ENCODE measurements around the gene PCBP3.

Gene PCBP3

DNA sequence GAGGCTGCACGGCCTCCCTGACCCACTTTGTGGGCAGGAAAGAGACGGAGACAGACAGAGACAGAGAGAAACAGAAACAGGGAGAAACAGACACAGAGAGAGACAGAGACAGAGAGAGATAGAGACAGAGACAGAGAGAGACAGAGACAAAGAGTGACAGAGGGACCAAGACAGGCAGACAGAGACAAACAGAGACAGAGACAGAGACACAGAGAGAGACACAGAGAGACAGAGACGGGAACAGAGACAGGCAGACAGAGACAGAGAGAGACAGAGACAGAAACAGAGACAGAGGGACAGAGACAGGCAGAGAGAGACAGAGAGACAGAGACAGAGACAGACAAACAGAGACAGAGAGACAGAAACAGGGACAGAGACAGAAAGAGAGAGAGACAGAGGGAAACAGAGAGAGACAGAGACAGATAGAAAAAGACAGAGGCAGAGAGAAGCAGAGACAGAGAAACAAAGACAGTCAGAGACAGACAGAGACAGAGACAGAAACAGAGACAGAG, 341.1 kb downstream of the PCBP3 start:
- no peak overlapping the region for H3K4me3 ChIP-seq (ENCODE audit: low read depth, low read length)
- TF ChIP-seq POLR2A (IDR thresholded peaks at IDR 0.05; ENCODE audit: extremely low read depth, insufficient read length) (no peak), MYC (IDR thresholded peaks at IDR 0.05; ENCODE audit: low read depth, low read length) (no peak)
- TF ChIP-seq, protein P1, sequence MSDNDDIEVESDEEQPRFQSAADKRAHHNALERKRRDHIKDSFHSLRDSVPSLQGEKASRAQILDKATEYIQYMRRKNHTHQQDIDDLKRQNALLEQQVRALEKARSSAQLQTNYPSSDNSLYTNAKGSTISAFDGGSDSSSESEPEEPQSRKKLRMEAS (IDR thresholded peaks at IDR 0.05; ENCODE audit: low read depth, low read length) = no peak
- TF ChIP-seq, protein P2, sequence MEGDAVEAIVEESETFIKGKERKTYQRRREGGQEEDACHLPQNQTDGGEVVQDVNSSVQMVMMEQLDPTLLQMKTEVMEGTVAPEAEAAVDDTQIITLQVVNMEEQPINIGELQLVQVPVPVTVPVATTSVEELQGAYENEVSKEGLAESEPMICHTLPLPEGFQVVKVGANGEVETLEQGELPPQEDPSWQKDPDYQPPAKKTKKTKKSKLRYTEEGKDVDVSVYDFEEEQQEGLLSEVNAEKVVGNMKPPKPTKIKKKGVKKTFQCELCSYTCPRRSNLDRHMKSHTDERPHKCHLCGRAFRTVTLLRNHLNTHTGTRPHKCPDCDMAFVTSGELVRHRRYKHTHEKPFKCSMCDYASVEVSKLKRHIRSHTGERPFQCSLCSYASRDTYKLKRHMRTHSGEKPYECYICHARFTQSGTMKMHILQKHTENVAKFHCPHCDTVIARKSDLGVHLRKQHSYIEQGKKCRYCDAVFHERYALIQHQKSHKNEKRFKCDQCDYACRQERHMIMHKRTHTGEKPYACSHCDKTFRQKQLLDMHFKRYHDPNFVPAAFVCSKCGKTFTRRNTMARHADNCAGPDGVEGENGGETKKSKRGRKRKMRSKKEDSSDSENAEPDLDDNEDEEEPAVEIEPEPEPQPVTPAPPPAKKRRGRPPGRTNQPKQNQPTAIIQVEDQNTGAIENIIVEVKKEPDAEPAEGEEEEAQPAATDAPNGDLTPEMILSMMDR (IDR thresholded peaks at IDR 0.05; ENCODE audit: low read depth, low read length) = no peak
- no peak for DNase-seq (ENCODE audit: low read depth)

DNA sequence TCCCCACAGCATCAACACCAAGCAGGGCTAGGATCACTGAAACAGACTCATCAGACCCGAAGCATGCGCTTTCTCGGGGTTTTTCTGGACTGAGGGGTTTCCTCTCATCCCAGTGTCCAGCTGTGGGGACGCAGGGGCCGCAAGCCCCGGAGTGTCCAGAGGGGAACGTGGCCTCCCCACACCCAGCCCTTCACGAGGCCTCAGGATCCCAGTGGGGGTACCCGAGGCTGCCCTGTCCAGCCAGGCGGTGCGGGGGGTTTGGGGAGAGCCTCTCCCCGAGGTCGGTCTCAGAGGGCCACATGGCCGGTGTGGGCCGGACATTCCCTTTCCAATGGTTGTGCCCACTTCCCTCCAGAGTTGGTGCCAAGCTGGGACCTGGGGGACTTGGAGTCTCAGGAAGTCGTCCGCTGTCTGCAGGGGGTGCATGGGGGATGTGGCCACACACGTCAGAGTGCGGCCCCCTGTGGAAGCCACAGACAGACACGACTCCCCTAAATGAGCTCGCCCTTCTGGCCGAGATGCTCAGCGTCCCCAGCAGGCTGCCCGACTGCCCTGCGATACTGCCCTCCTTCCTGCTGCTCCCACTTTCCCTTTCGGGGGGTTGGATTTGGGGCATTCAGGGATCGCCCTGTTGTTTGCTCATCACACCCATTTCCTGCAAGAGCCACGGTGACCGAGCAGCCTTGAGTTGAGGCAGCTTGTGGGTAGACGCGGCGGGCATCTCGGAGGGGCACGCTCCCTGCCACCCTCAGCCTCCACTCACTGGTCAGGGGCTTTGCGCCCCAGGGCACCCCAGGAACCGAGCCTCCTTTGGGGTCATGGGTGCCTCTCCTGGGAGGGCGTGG, 342.2 kb downstream of the PCBP3 start:
- no peak for DNase-seq (ENCODE audit: low read depth)
- no peak for TF ChIP-seq POLR2A (IDR thresholded peaks at IDR 0.05; ENCODE audit: extremely low read depth, insufficient read length)
- TF ChIP-seq, protein P2 (IDR thresholded peaks at IDR 0.05; ENCODE audit: low read depth, low read length) = no peak
- no peak for TF ChIP-seq MYC (IDR thresholded peaks at IDR 0.05; ENCODE audit: low read depth, low read length)
- TF ChIP-seq, protein P1 (IDR thresholded peaks at IDR 0.05; ENCODE audit: low read depth, low read length) = no peak
- H3K4me3 ChIP-seq (ENCODE audit: low read depth, low read length) = no peak overlapping the region

DNA sequence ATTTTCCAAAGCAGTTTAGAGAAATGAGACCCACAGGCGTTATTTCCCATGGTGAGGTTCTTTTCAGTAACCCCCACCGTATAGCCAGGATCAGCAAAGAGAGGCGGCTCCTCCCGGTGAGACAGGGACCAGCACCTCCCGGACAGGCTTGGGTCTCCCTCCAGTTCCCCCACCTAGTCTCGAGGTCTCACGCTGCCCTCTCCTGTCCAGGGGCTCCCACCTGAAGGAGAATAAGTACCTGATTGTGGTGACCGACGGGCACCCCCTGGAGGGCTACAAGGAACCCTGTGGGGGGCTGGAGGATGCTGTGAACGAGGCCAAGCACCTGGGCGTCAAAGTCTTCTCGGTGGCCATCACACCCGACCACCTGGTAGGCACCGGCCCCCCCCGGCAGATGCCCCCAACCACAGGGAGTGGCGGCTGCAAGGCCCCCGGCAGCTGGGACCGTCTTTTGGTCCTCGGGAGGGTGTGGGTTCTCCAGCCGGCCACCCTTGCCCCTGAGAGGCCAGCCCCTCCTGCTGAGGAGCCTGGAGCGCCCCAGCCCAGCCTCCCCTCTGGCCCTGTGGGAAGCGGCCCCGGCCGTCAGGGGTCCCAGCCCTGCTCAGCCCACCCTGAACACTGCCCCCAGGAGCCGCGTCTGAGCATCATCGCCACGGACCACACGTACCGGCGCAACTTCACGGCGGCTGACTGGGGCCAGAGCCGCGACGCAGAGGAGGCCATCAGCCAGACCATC, 343.0 kb downstream of the PCBP3 start:
- DNase-seq (ENCODE audit: low read depth) = no peak
- TF ChIP-seq MYC (IDR thresholded peaks at IDR 0.05; ENCODE audit: low read depth, low read length) = no peak
- TF ChIP-seq, protein P2 (IDR thresholded peaks at IDR 0.05; ENCODE audit: low read depth, low read length) = no peak
- TF ChIP-seq, protein P1 (IDR thresholded peaks at IDR 0.05; ENCODE audit: low read depth, low read length) = no peak
- TF ChIP-seq POLR2A (IDR thresholded peaks at IDR 0.05; ENCODE audit: extremely low read depth, insufficient read length) = no peak
- H3K4me3 ChIP-seq (ENCODE audit: low read depth, low read length) = no peak overlapping the region

DNA sequence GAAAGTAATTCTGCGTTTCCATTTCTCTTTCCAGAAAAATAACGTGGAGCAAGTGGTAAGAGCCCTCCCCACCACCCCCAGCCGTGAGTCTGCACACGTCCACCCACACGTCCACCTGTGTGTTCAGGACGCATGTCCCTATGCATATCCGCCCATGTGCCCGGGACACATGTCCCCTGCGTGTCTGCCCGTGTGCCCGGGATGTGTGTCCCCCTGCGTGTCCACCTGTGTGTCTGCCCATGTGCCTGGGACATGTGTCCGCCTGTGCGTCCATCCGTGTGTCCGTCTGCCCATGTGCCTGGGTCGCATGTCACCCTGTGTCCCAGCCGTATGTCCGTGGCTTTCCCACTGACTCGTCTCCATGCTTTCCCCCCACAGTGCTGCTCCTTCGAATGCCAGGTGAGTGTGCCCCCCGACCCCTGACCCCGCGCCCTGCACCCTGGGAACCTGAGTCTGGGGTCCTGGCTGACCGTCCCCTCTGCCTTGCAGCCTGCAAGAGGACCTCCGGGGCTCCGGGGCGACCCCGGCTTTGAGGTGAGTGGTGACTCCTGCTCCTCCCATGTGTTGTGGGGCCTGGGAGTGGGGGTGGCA, 343.7 kb downstream of the PCBP3 start:
- no peak for DNase-seq (ENCODE audit: low read depth)
- no peak overlapping the region for H3K4me3 ChIP-seq (ENCODE audit: low read depth, low read length)
- TF ChIP-seq POLR2A (IDR thresholded peaks at IDR 0.05; ENCODE audit: extremely low read depth, insufficient read length) (no peak), MYC (IDR thresholded peaks at IDR 0.05; ENCODE audit: low read depth, low read length) (no peak)
- TF ChIP-seq, protein P1 (IDR thresholded peaks at IDR 0.05; ENCODE audit: low read depth, low read length) = no peak
- TF ChIP-seq, protein P2 (IDR thresholded peaks at IDR 0.05; ENCODE audit: low read depth, low read length) = no peak
